Activated gamma-delta T cell treated with anti-CD3 and anti-CD28 coated beads, Interleukin-2, amount 50 U/mL, for 16 hours (primary cell): Measurements from ENCODE around the gene ELF2.
"Not testable (repeated sequence)": the region's sequence is repeated elsewhere in the genome, so short reads cannot be mapped to it uniquely, and the experiment has no call there.

Source experiments
- DNase-seq: peaks from one replicate; pipeline ENCODE4 v3.0.0-alpha.2; 2020; ENCODE audit warnings: low read depth

Gene ELF2

GRCh38 chr4:139018971-139019758 is 157.9 kb downstream of the ELF2 start:
- DNase-seq, result no peak

DNA sequence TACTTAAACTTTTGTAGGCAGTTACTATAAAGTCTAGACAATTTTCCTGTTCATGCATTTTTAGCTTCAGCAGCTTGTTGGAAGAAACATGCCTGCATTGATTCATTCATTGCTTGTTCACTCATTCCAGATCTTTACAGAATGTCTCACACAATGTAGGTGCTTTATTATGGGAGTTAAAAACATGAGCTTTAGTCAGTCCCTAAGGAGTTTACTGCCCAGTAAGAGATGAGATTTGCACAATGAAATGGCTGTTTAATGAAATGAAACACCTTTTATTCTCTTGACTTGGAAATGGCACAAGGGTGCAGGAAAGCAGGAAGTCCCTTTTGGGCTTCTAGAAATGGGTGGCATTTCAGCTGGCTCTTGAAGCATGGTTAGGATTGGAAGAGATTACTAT is 158.5 kb downstream of the ELF2 start:
- no peak for DNase-seq

GRCh38 chr4:139017861-139018260 is 159.2 kb downstream of the ELF2 start:
- DNase-seq, result no peak

- DNase-seq, result peak; percentile 9
Measured at GRCh38 chr4:139015948-139016471, 161.0 kb downstream of the ELF2 start.

DNA sequence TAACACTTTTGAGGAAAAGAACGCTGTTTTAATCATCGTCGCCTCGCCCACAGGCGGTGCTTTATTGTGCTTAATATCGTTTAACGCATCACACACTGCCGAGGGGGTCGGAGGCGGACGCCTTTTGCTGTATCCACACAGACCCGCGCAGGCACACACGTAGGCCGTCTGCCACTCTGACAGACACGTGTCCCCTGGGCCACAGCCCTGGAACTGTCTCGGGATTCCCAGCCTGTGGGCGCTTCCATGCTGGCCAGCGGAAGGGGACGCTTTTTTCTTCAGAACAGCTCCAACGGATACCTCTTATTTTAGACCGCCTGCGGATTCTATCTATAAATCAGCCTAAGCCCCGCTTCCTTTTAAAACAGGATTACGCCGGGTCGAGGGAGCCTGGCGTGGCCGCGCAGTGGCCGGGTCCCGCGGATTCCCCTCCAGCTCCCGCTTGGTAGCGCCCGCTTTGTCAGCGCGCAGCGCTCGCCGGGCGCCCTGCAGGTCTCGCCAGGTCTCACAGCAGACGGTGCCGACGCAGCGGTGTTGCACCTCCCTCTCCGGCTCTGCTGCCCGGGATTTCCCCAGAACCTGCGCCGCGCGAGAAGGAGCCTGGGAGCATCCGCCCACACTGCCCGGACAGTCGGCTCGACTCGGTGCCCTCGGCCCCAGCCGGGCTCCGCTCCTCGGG is 161.6 kb downstream of the ELF2 start, which contains the start of gene NOCT:
TSS of gene NOCT (plus strand) at position 513 of the 679 bp plus-strand sequence. CDS start 201 bp downstream, outside the sequence.
- DNase-seq, result peak; percentile 85

DNA sequence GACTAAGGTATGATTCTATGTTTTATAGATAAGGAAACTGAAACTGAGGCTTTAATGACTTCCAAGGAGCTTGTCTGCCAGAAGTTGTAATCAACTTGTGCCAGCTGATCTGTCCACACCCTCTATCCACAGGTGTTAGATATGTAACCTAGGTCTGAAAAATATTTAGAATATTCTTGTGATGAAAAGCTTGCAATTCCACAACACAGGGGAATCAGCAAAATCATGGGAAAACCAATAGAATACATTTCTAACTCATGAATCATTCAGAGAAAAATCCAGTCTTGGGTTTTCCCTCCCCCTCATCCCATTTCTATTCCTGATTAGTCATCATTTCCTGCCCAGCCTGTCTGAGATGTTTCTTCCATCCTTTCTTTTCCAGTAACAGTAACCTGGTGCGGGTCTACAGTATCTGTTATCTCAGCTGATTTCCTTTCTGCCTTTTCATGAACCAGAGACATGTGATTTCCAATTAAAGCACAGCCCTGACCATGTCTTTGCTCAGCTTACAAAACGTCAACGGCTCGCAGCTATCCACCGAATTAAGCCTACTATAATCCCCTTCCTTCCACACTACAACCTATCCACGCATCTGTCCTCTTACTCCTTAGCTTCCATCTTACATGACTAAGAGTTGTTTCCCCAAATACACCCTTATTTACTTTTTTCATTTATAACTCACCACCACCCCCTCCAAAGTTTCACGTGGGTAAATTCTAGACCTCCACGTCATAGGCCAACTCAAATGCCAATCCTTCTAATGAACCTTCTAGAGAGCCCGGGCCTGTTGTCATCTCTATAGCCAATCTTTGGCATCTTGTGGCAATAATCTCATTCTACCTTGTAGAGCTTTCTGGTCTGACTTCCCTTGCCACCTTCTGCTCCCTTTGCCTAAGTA is 162.4 kb downstream of the ELF2 start:
- DNase-seq, result peak; percentile 5

DNA sequence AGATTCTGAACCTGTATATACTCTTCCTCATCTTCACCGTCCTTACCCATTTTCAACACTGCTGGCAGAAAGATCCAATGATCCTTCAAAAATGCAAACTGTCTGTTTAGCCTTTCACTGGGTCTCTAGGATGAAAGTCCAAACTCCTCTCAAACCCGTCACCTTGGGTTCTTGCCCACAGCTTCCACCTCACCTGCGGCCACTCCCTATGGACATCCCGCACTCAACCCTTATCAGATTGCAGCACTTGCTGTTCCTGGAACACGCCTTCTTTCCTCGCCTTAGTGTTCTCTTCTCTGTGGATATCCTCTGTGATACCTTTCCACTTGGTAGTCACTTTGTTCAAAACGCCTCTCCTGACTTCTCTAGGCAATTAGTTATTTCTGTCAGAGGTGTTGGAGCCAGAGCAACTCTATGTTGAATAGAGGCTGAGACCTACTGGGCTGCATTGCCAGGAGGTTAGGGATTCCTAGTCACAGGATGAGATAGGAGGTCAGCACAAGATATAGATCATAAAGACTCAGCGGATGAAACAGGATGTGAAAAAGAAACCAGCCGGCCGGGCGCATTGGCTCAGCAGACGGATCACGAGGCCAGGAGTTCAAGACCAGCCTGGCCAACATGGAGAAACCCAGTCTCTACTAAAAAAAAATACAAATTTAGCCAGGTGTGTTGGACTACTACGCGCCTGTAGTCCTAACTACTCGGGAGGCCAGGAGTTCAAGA is 165.6 kb downstream of the ELF2 start:
- DNase-seq, result no peak

DNA sequence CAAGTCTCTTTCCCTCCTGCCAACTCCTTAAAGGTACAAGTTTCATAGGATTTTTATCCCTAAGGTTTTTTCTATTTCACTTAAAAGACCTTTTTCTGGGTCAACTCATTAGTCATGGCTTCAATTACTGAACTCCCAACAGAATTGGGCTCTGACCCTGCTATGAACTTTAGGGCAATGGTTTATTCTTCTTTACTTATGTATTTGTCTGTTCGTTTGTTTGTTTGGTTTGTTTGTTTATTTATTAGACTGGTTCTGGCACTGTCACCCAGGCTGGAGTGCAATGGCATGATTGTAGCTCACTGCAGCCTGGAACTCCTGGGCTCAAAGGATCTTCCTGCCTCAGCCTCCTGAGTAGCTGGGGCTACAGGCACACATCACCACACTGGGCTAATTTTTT is 167.3 kb downstream of the ELF2 start:
- DNase-seq, result no peak

GRCh38 chr4:139008278-139008677 is 168.7 kb downstream of the ELF2 start:
- DNase-seq, result not testable (repeated sequence)

DNA sequence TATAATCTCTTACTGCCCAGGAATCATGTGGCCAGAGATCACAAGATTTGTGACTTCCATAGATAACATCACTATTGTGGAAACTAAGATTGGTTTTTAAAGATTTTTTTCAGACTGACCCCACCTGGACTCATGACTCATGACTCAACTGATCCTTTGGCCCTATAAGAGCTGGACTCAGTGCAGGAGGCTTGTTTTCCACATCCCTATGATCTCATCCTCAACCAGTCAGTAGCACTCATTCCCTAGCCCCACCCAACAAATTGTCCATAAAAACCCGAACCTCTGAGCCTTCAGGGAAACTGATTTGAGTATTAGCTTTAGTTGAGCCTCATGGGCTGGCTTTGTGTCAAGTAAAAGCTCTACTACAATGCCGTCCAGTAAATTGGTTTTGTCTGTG is 169.4 kb downstream of the ELF2 start:
- no peak for DNase-seq
